ENCODE measurements around the gene SLC25A34.
A peak's percentile ranks its signal among the peaks of the same experiment; 100 is the strongest.

SLC25A34 gene

GRCh38 chr1:15753776-15754175 lies 17.7 kb downstream of the SLC25A34 start:
- DNase-seq (no peak), ATAC-seq (no peak)

- ATAC-seq, result no peak
These were observed 19.1 kb downstream of the SLC25A34 start for GRCh38 chr1:15755021-15755645.

GRCh38 chr1:15755646-15756040 lies 19.6 kb downstream of the SLC25A34 start:
- no peak for DNase-seq
- no peak for ATAC-seq

More at GRCh38 chr1:15755021-15755645, 19.1 kb downstream of the SLC25A34 start:
- no peak for DNase-seq

GRCh38 chr1:15756143-15757015 lies 20.3 kb downstream of the SLC25A34 start:
- DNase-seq, result no peak
- ATAC-seq, result no peak

- no peak for ATAC-seq
- no peak for DNase-seq
These were observed 21.0 kb downstream of the SLC25A34 start for GRCh38 chr1:15757016-15757543.

GRCh38 chr1:15757575-15758342 lies 21.7 kb downstream of the SLC25A34 start:
- ATAC-seq (no peak), DNase-seq (no peak)

- DNase-seq (no peak), ATAC-seq (peak; percentile 17)
These were observed 22.4 kb downstream of the SLC25A34 start, which contains the start of gene FBLIM1 for GRCh38 chr1:15758343-15758931. Gene FBLIM1, plus strand, starts transcription at chr1:15758795. Its CDS starts 6,189 bp downstream, at chr1:15764984.

- ATAC-seq (no peak), DNase-seq (no peak)
These were observed 23.0 kb downstream of the SLC25A34 start for GRCh38 chr1:15758953-15759661.

GRCh38 chr1:15760520-15761211 lies 24.6 kb downstream of the SLC25A34 start:
- ATAC-seq (no peak), DNase-seq (no peak)

- ATAC-seq (no peak), DNase-seq (no peak)
These were observed 25.5 kb downstream of the SLC25A34 start for GRCh38 chr1:15761366-15762128.

GRCh38 chr1:15762546-15762945 lies 26.5 kb downstream of the SLC25A34 start:
- ATAC-seq (no peak), DNase-seq (no peak)

GRCh38 chr1:15764269-15764764 lies 28.3 kb downstream of the SLC25A34 start:
- DNase-seq (no peak), ATAC-seq (peak; percentile 20)

GRCh38 chr1:15764890-15765289 lies 28.8 kb downstream of the SLC25A34 start:
- DNase-seq (no peak), ATAC-seq (no peak)

GRCh38 chr1:15765495-15766194 lies 29.6 kb downstream of the SLC25A34 start:
- DNase-seq, result no peak
- no peak for ATAC-seq

- ATAC-seq (no peak), DNase-seq (no peak)
These were observed 31.9 kb downstream of the SLC25A34 start for GRCh38 chr1:15767941-15768340.

- no peak for DNase-seq
These were observed 32.3 kb downstream of the SLC25A34 start for GRCh38 chr1:15768388-15768787.

GRCh38 chr1:15770313-15770962 lies 34.4 kb downstream of the SLC25A34 start:
- ATAC-seq (no peak), DNase-seq (no peak)

More at GRCh38 chr1:15768388-15768787, 32.3 kb downstream of the SLC25A34 start:
- ATAC-seq, result no peak

GRCh38 chr1:15771836-15772515 lies 35.9 kb downstream of the SLC25A34 start:
- DNase-seq (no peak), ATAC-seq (no peak)

Data from stimulated activated naive CD8-positive, alpha-beta T cell treated with anti-CD3 and anti-CD28 coated beads, Interleukin-15, Interleukin-2, amounts not matched to agents 100 U/mL and 50 U/mL, for 24 hours (primary cell).